Embryonic facial prominence (tissue), 1 donor: ENCODE results near the gene SLC25A39.
A peak's percentile ranks its signal among the peaks of the same experiment; 100 is the strongest.
"Not testable (repeated sequence)": the region's sequence is repeated elsewhere in the genome, so short reads cannot be mapped to it uniquely, and the experiment has no call there.

Experiments used
- DNase-seq: peaks from one replicate; pipeline ENCODE4 v3.0.0-alpha.2; 2016; ENCODE audit errors: extremely low spot score

Gene SLC25A39

GRCh38 chr17:44324571-44325275 lies at the start of gene SLC25A39:
Gene SLC25A39, minus strand, starts transcription at chr17:44324823. Its CDS starts 1,261 bp downstream, at chr17:44323562.
- DNase-seq: peak; percentile 77

- no peak for DNase-seq
These were observed 47.4 kb upstream of the SLC25A39 start for GRCh38 chr17:44372036-44372435.

- DNase-seq: not testable (repeated sequence)
These were observed 44.9 kb upstream of the SLC25A39 start for GRCh38 chr17:44369414-44370023.

- DNase-seq: not testable (repeated sequence)
These were observed 44.0 kb upstream of the SLC25A39 start for GRCh38 chr17:44368391-44369243.

- no peak for DNase-seq
These were observed 42.8 kb upstream of the SLC25A39 start for GRCh38 chr17:44367231-44367979.

- DNase-seq: not testable (repeated sequence)
These were observed 40.4 kb upstream of the SLC25A39 start for GRCh38 chr17:44365051-44365450.

GRCh38 chr17:44363613-44364159 lies 39.1 kb upstream of the SLC25A39 start, which contains the start of gene FAM171A2:
Gene FAM171A2, minus strand, starts transcription at chr17:44363853. Its CDS starts 139 bp downstream, at chr17:44363714.
- no peak for DNase-seq

GRCh38 chr17:44362949-44363612 lies 38.5 kb upstream of the SLC25A39 start:
- no peak for DNase-seq

- DNase-seq: no peak
These were observed 37.9 kb upstream of the SLC25A39 start for GRCh38 chr17:44362459-44362948.

GRCh38 chr17:44361292-44362260 lies 37.0 kb upstream of the SLC25A39 start:
- DNase-seq: no peak

GRCh38 chr17:44360826-44361225 lies 36.2 kb upstream of the SLC25A39 start:
- no peak for DNase-seq

GRCh38 chr17:44360144-44360533 lies 35.5 kb upstream of the SLC25A39 start:
- DNase-seq: no peak

GRCh38 chr17:44359458-44360143 lies 35.0 kb upstream of the SLC25A39 start:
- DNase-seq: no peak

- no peak for DNase-seq
These were observed 34.4 kb upstream of the SLC25A39 start for GRCh38 chr17:44359006-44359405.

GRCh38 chr17:44358066-44358465 lies 33.4 kb upstream of the SLC25A39 start:
- no peak for DNase-seq

GRCh38 chr17:44356241-44356640 lies 31.6 kb upstream of the SLC25A39 start:
- DNase-seq: no peak

- no peak for DNase-seq
These were observed 31.0 kb upstream of the SLC25A39 start for GRCh38 chr17:44355642-44356099.
